ENCODE measurements around the gene NFE2L3.

Gene NFE2L3

GRCh38 chr7:26188206-26188956 is 36.4 kb downstream of the NFE2L3 start:
- peak overlapping the region; percentile 2; the same call in 1 of the 2 replicates for H3K27ac ChIP-seq (ENCODE audit: low read length)
- DNase-seq (no peak), ATAC-seq (ENCODE audit: insufficient read depth, low read depth) (peak; percentile 11; the same call in 2 of the 3 replicates)
- H3K4me1 ChIP-seq (ENCODE audit: insufficient read depth, low read length), result peaks cover 10% of the 10 kb centered on the region; the same call in 1 of the 2 replicates
- peaks cover 25% of the 10 kb centered on the region for H3K79me2 ChIP-seq (ENCODE audit: insufficient read depth, low read length)
- TF ChIP-seq CTCF (IDR thresholded peaks at IDR 0.05; ENCODE audit: borderline replicate concordance, extremely low read depth, low read length, poor library complexity, severe bottlenecking) (peak; percentile 16), EZH2 (IDR thresholded peaks at IDR 0.05; ENCODE audit: borderline replicate concordance, low read depth, low read length, severe bottlenecking) (no peak)
- H3K9ac ChIP-seq (ENCODE audit: low read depth, low read length), result no peak overlapping the region
- H3K4me2 ChIP-seq (ENCODE audit: insufficient read depth, low read length), result no peak overlapping the region
- H3K27me3 ChIP-seq (ENCODE audit: insufficient read depth, low read length, poor library complexity), result no peaks in the 10 kb centered on the region
- H3K4me3 ChIP-seq (ENCODE audit: low read depth in 1 of 2, low read length in 2 of 2), result no peak overlapping the region
- H2AFZ ChIP-seq (ENCODE audit: low read depth, low read length), result no peak overlapping the region
- H4K20me1 ChIP-seq (ENCODE audit: insufficient read depth, low read length), result peaks cover 73% of the 10 kb centered on the region
- peaks cover 50% of the 10 kb centered on the region for H3K36me3 ChIP-seq (ENCODE audit: insufficient read depth, low read length)
- H3K9me3 ChIP-seq (ENCODE audit: insufficient read depth, low read length, severe bottlenecking), result no peaks in the 10 kb centered on the region

- Histone ChIP-seq H3K9me3 (ENCODE audit: insufficient read depth, low read length, severe bottlenecking) (no peaks in the 10 kb centered on the region), H2AFZ (ENCODE audit: low read depth, low read length) (no peak overlapping the region), H3K4me2 (ENCODE audit: insufficient read depth, low read length) (no peak overlapping the region), H3K27me3 (ENCODE audit: insufficient read depth, low read length, poor library complexity) (no peaks in the 10 kb centered on the region), H3K4me1 (ENCODE audit: insufficient read depth, low read length) (peaks cover 17% of the 10 kb centered on the region; the same call in 1 of the 2 replicates), H3K27ac (ENCODE audit: low read length) (no peak overlapping the region), H3K36me3 (ENCODE audit: insufficient read depth, low read length) (peaks cover 56% of the 10 kb centered on the region), H3K9ac (ENCODE audit: low read depth, low read length) (no peak overlapping the region), H4K20me1 (ENCODE audit: insufficient read depth, low read length) (peaks cover 80% of the 10 kb centered on the region), H3K4me3 (ENCODE audit: low read depth in 1 of 2, low read length in 2 of 2) (no peak overlapping the region), H3K79me2 (ENCODE audit: insufficient read depth, low read length) (peaks cover 32% of the 10 kb centered on the region)
- TF ChIP-seq EZH2 (IDR thresholded peaks at IDR 0.05; ENCODE audit: borderline replicate concordance, low read depth, low read length, severe bottlenecking) (no peak), CTCF (IDR thresholded peaks at IDR 0.05; ENCODE audit: borderline replicate concordance, extremely low read depth, low read length, poor library complexity, severe bottlenecking) (no peak)
- ATAC-seq (ENCODE audit: insufficient read depth, low read depth), result no peak
- no peak for DNase-seq
These were observed 37.1 kb downstream of the NFE2L3 start for GRCh38 chr7:26188957-26189541.

GRCh38 chr7:26189697-26190096 is 37.7 kb downstream of the NFE2L3 start:
- H2AFZ ChIP-seq (ENCODE audit: low read depth, low read length), result no peak overlapping the region
- no peak overlapping the region for H3K9ac ChIP-seq (ENCODE audit: low read depth, low read length)
- no peak overlapping the region for H3K4me2 ChIP-seq (ENCODE audit: insufficient read depth, low read length)
- ATAC-seq (ENCODE audit: insufficient read depth, low read depth) (no peak), DNase-seq (no peak)
- no peaks in the 10 kb centered on the region for H3K9me3 ChIP-seq (ENCODE audit: insufficient read depth, low read length, severe bottlenecking)
- H3K36me3 ChIP-seq (ENCODE audit: insufficient read depth, low read length), result peaks cover 63% of the 10 kb centered on the region
- peaks cover 39% of the 10 kb centered on the region for H3K79me2 ChIP-seq (ENCODE audit: insufficient read depth, low read length)
- H3K4me1 ChIP-seq (ENCODE audit: insufficient read depth, low read length), result peaks cover 23% of the 10 kb centered on the region
- H3K27me3 ChIP-seq (ENCODE audit: insufficient read depth, low read length, poor library complexity), result no peaks in the 10 kb centered on the region
- H4K20me1 ChIP-seq (ENCODE audit: insufficient read depth, low read length), result peaks cover 87% of the 10 kb centered on the region
- no peak overlapping the region for H3K27ac ChIP-seq (ENCODE audit: low read length)
- TF ChIP-seq CTCF (IDR thresholded peaks at IDR 0.05; ENCODE audit: borderline replicate concordance, extremely low read depth, low read length, poor library complexity, severe bottlenecking), result no peak
- TF ChIP-seq EZH2 (IDR thresholded peaks at IDR 0.05; ENCODE audit: borderline replicate concordance, low read depth, low read length, severe bottlenecking), result no peak
- no peak overlapping the region for H3K4me3 ChIP-seq (ENCODE audit: low read depth in 1 of 2, low read length in 2 of 2)

All from DND-41 (cell line).